NOMO-1 treated with dmso at 0.1 percent for 144 hours (cell line): ENCODE results near the gene C8B.
A peak's percentile ranks its signal among the peaks of the same experiment; 100 is the strongest.

Source experiments
- DNase-seq: peaks from one replicate; lab custom pipeline; 2025; ENCODE audit not compliant: unreplicated experiment; lab: John Stamatoyannopoulos, UW

C8B gene

GRCh38 chr1:56965916-56966697 lies at the start of gene C8B:
TSS of gene C8B (minus strand) at chr1:56966015. CDS start at chr1:56965948, 67 bp downstream.
- DNase-seq, result no peak

- DNase-seq, result no peak
These were observed 49.3 kb upstream of the C8B start for GRCh38 chr1:57015071-57015470.

GRCh38 chr1:57013522-57013921 lies 47.7 kb upstream of the C8B start:
- DNase-seq, result no peak

- DNase-seq, result no peak
These were observed 46.5 kb upstream of the C8B start for GRCh38 chr1:57012315-57012714.

- no peak for DNase-seq
These were observed 44.7 kb upstream of the C8B start for GRCh38 chr1:57010511-57010910.

- DNase-seq, result no peak
These were observed 42.1 kb upstream of the C8B start for GRCh38 chr1:57007948-57008347.

GRCh38 chr1:57007472-57007871 lies 41.7 kb upstream of the C8B start:
- no peak for DNase-seq

GRCh38 chr1:57003398-57004139 lies 37.8 kb upstream of the C8B start:
- peak; percentile 12 for DNase-seq

GRCh38 chr1:56995414-56996100 lies 29.7 kb upstream of the C8B start:
- DNase-seq, result no peak

- DNase-seq, result no peak
These were observed 27.7 kb upstream of the C8B start for GRCh38 chr1:56993475-56993874.

- DNase-seq, result no peak
These were observed 26.7 kb upstream of the C8B start for GRCh38 chr1:56992318-56993125.

- no peak for DNase-seq
These were observed 25.8 kb upstream of the C8B start for GRCh38 chr1:56991576-56991975.

- no peak for DNase-seq
These were observed 20.6 kb upstream of the C8B start for GRCh38 chr1:56986397-56986796.

GRCh38 chr1:56985857-56986256 lies 20.0 kb upstream of the C8B start:
- DNase-seq, result no peak

- no peak for DNase-seq
These were observed 17.7 kb upstream of the C8B start for GRCh38 chr1:56983484-56983883.

- no peak for DNase-seq
These were observed 14.4 kb upstream of the C8B start for GRCh38 chr1:56979986-56980755.

- no peak for DNase-seq
These were observed 13.0 kb upstream of the C8B start for GRCh38 chr1:56978819-56979218.

GRCh38 chr1:56977910-56978309 lies 12.1 kb upstream of the C8B start:
- DNase-seq, result no peak

- no peak for DNase-seq
These were observed 9.6 kb upstream of the C8B start for GRCh38 chr1:56975446-56975845.
